MCF 10A (cell line): ENCODE measurements around the gene YEATS4. TPM values are rescaled to one million over a fixed set of nuclear protein-coding genes. Genes with fewer than 3 reads are reported as not detected.

Source experiments
- BruUV-seq: library from RNA; stranded (reverse); fragments of 400-500 nt; replicated peaks from 2 replicates; lab custom pipeline; 2021; lab: Mats Ljungman, UMichigan
- CTCF ChIA-PET: fragments of 300-600 bp; sonication (Branson Sonifier 250); formaldehyde crosslinking; extraction: SDS; loops from one replicate; lab custom pipeline; 2021; ENCODE audit warnings: antibody characterized with exemption, inconsistent platforms; lab: Yijun Ruan, JAX
- POLR2A ChIA-PET: fragments of 300-600, 350-650 bp; sonication (Branson Sonifier 250); formaldehyde crosslinking; extraction: SDS; loops from one replicate; lab custom pipeline; 2020; ENCODE audit warnings: antibody characterized with exemption, inconsistent platforms; lab: Yijun Ruan, JAX
- DNase-seq: peaks from one replicate; pipeline ENCODE4 v3.0.0-alpha.2; 2018; ENCODE audit not compliant: unreplicated experiment
- H3K27ac Mint-ChIP-seq: one replicate; pipeline ENCODE4 v1.8.0; 2022; ENCODE audit warnings: mild to moderate bottlenecking, low read depth, mixed read lengths; ENCODE audit not compliant: unreplicated experiment
- H3K27me3 Mint-ChIP-seq: one replicate; pipeline ENCODE4 v1.8.0; 2022; ENCODE audit warnings: mixed read lengths; ENCODE audit not compliant: insufficient read depth, unreplicated experiment
- H3K36me3 Mint-ChIP-seq: one replicate; pipeline ENCODE4 v1.8.0; 2022; ENCODE audit warnings: mild to moderate bottlenecking, moderate library complexity, mixed read lengths; ENCODE audit not compliant: insufficient read depth, unreplicated experiment
- H3K4me1 Mint-ChIP-seq: one replicate; pipeline ENCODE4 v1.8.0; 2022; ENCODE audit warnings: mixed read lengths; ENCODE audit not compliant: insufficient read depth, unreplicated experiment
- H3K4me3 Mint-ChIP-seq: one replicate; pipeline ENCODE4 v1.8.0; 2022; ENCODE audit warnings: mild to moderate bottlenecking, moderate library complexity, mixed read lengths; ENCODE audit not compliant: unreplicated experiment
- H3K9me3 Mint-ChIP-seq: one replicate; pipeline ENCODE4 v1.8.0; 2022; ENCODE audit warnings: mixed read lengths; ENCODE audit not compliant: unreplicated experiment
- CTCF ChIP-seq: fragments of 200-600 bp; IDR thresholded peaks from one replicate; pipeline ENCODE4 v1.8.0; 2022; ENCODE audit warnings: antibody characterized with exemption, mild to moderate bottlenecking; ENCODE audit not compliant: unreplicated experiment
- intact Hi-C: fragments of 100-400 bp; cut with micrococcal nuclease; formaldehyde crosslinking; loops from 2 replicates; pipeline ENCODE4 v1.14.1; 2022
- total RNA-seq: library from RNA; stranded (reverse); gene quantifications from 2 replicates; pipeline ENCODE4 v1.2.3, GENCODE V29; 2022

Gene YEATS4
- total RNA-seq, 1 experiment from 2014 or later, result 30.9 TPM

GRCh38 chr12:69437073-69437472 lies 77.5 kb downstream of the YEATS4 start:
- no TSS peak for BruUV-seq
- Mint-ChIP-seq H3K36me3 (peaks cover 5% of the 10 kb centered on the region), H3K4me3 (no peak overlapping the region), H3K9me3 (peaks cover 6% of the 10 kb centered on the region), H3K27me3 (no peaks in the 10 kb centered on the region), H3K27ac (no peak overlapping the region), H3K4me1 (no peaks in the 10 kb centered on the region)
- POLR2A ChIA-PET, result no interaction called here
- TF ChIP-seq CTCF, result no peak
- CTCF ChIA-PET, result interaction anchor here (0.7 kb wide), 1 partner anchor 21 kb away, joined by 4 read pairs; no protein-coding TSS in a partner anchor
- intact Hi-C loops, result no loop called here
- no peak for DNase-seq

GRCh38 chr12:69438539-69438938 lies 79.0 kb downstream of the YEATS4 start:
- no peak for DNase-seq
- no peaks in the 10 kb centered on the region for H3K4me1 Mint-ChIP-seq
- no peaks in the 10 kb centered on the region for H3K27me3 Mint-ChIP-seq
- H3K36me3 Mint-ChIP-seq, result peaks cover 5% of the 10 kb centered on the region
- CTCF ChIA-PET, result no interaction called here
- BruUV-seq, result no TSS peak
- intact Hi-C loops, result no loop called here
- H3K4me3 Mint-ChIP-seq, result no peak overlapping the region
- H3K9me3 Mint-ChIP-seq, result peaks cover 6% of the 10 kb centered on the region
- no peak for TF ChIP-seq CTCF
- POLR2A ChIA-PET, result no interaction called here
- H3K27ac Mint-ChIP-seq, result no peak overlapping the region

- CTCF ChIA-PET, result no interaction called here
- no peak for DNase-seq
- H3K36me3 Mint-ChIP-seq, result peaks cover 3% of the 10 kb centered on the region
- intact Hi-C loops, result no loop called here
- no peak overlapping the region for H3K4me3 Mint-ChIP-seq
- H3K9me3 Mint-ChIP-seq, result peaks cover 1% of the 10 kb centered on the region
- H3K4me1 Mint-ChIP-seq, result no peaks in the 10 kb centered on the region
- POLR2A ChIA-PET, result no interaction called here
- H3K27me3 Mint-ChIP-seq, result no peaks in the 10 kb centered on the region
- no peak for TF ChIP-seq CTCF
- H3K27ac Mint-ChIP-seq, result no peak overlapping the region
- no TSS peak for BruUV-seq
Observed at GRCh38 chr12:69440016-69440415, 80.5 kb downstream of the YEATS4 start.

Other genes with a start within 250 kb of the YEATS4 start
- gene CPSF6, start 120.2 kb upstream of the YEATS4 start, total RNA-seq, result 58.9 and 66.1 TPM in 2 replicates
- gene LYZ, start 11.4 kb upstream of the YEATS4 start, total RNA-seq, result not detected in 2 replicates
- 21.3 and 28.1 TPM in 2 replicates for gene FRS2, start 110.6 kb downstream of the YEATS4 start, total RNA-seq
- 161 and 212 TPM in 2 replicates for gene CCT2, start 225.7 kb downstream of the YEATS4 start, total RNA-seq